Islet precursor cell (in vitro differentiated cells): Measurements from ENCODE around the gene EBF3.

Experiments used
- DNase-seq: peaks from one replicate; pipeline ENCODE4 v3.0.0-alpha.2; 2018

EBF3 gene

GRCh38 chr10:129942936-129943715 lies 20.9 kb downstream of the EBF3 start:
- no peak for DNase-seq

GRCh38 chr10:129942391-129942790 lies 21.7 kb downstream of the EBF3 start:
- no peak for DNase-seq

GRCh38 chr10:129942019-129942277 lies 22.1 kb downstream of the EBF3 start:
- DNase-seq, result no peak

- DNase-seq, result no peak
Observed at GRCh38 chr10:129941199-129942018, 22.7 kb downstream of the EBF3 start.

GRCh38 chr10:129940617-129941198 lies 23.4 kb downstream of the EBF3 start:
- DNase-seq, result no peak

GRCh38 chr10:129939416-129940275 lies 24.4 kb downstream of the EBF3 start:
- DNase-seq, result no peak

GRCh38 chr10:129938460-129938859 lies 25.6 kb downstream of the EBF3 start:
- no peak for DNase-seq

GRCh38 chr10:129937351-129937751 lies 26.7 kb downstream of the EBF3 start:
- DNase-seq, result no peak

- DNase-seq, result no peak
Observed at GRCh38 chr10:129936923-129937300, 27.2 kb downstream of the EBF3 start.

GRCh38 chr10:129936266-129936922 lies 27.7 kb downstream of the EBF3 start:
- DNase-seq, result no peak

- DNase-seq, result no peak
Observed at GRCh38 chr10:129935867-129936152, 28.3 kb downstream of the EBF3 start.

GRCh38 chr10:129935102-129935866 lies 28.8 kb downstream of the EBF3 start:
- DNase-seq, result no peak

GRCh38 chr10:129934196-129934925 lies 29.7 kb downstream of the EBF3 start:
- DNase-seq, result no peak

GRCh38 chr10:129933456-129934092 lies 30.5 kb downstream of the EBF3 start:
- no peak for DNase-seq

GRCh38 chr10:129932751-129933433 lies 31.2 kb downstream of the EBF3 start:
- DNase-seq, result no peak

- DNase-seq, result no peak
Observed at GRCh38 chr10:129932182-129932581, 31.9 kb downstream of the EBF3 start.

GRCh38 chr10:129929343-129930292 lies 34.5 kb downstream of the EBF3 start:
- no peak for DNase-seq

GRCh38 chr10:129927351-129928120 lies 36.5 kb downstream of the EBF3 start:
- DNase-seq, result no peak
